LHCN-M2 (cell line): Measurements from ENCODE around the gene GATA3. TPM values are rescaled to one million over a fixed set of nuclear protein-coding genes. Genes with fewer than 3 reads are reported as not detected.

Experiments
- DNase-seq: peaks from one replicate; pipeline ENCODE4 v3.0.0-alpha.2; 2012; ENCODE audit warnings: low read depth
- total RNA-seq: library from RNA; depleted of rRNA; stranded (reverse); fragments of >200 nt; gene quantifications from 2 replicates; pipeline ENCODE4 v1.2.3, GENCODE V29; 2014

Gene GATA3
- total RNA-seq, 1 experiment from 2014 or later: not detected

- DNase-seq: no peak
Measured at GRCh38 chr10:8037941-8038894, 16.3 kb upstream of the GATA3 start.

- no peak for DNase-seq
Measured at GRCh38 chr10:8039321-8039881, 15.1 kb upstream of the GATA3 start.

- no peak for DNase-seq
Measured at GRCh38 chr10:8040651-8041050, 13.8 kb upstream of the GATA3 start.

- no peak for DNase-seq
Measured at GRCh38 chr10:8041284-8041991, 13.1 kb upstream of the GATA3 start.

- no peak for DNase-seq
Measured at GRCh38 chr10:8041992-8042720, 12.3 kb upstream of the GATA3 start.

- DNase-seq: no peak
Measured at GRCh38 chr10:8042721-8043568, 11.5 kb upstream of the GATA3 start.

- no peak for DNase-seq
Measured at GRCh38 chr10:8043569-8044306, 10.8 kb upstream of the GATA3 start.

- DNase-seq: no peak
Measured at GRCh38 chr10:8044331-8044907, 10.1 kb upstream of the GATA3 start.

GRCh38 chr10:8044908-8045725 is 9.4 kb upstream of the GATA3 start:
- DNase-seq: no peak

GRCh38 chr10:8045726-8046494 is 8.6 kb upstream of the GATA3 start:
- no peak for DNase-seq

- no peak for DNase-seq
Measured at GRCh38 chr10:8047452-8048280, 6.8 kb upstream of the GATA3 start.

- no peak for DNase-seq
Measured at GRCh38 chr10:8048281-8049008, 6.0 kb upstream of the GATA3 start.

- DNase-seq: no peak
Measured at GRCh38 chr10:8049045-8049864, 5.2 kb upstream of the GATA3 start.

- no peak for DNase-seq
Measured at GRCh38 chr10:8049865-8050555, 4.5 kb upstream of the GATA3 start.

- DNase-seq: peak; percentile 19
Measured at GRCh38 chr10:8050556-8051108, 3.9 kb upstream of the GATA3 start.
